Naive B cell (primary cell): ENCODE measurements around the gene TGFBR3. TPM values are rescaled to one million over a fixed set of nuclear protein-coding genes. Genes with fewer than 3 reads are reported as not detected.
A peak's percentile ranks its signal among the peaks of the same experiment; 100 is the strongest.

Source experiments
- ATAC-seq, 2 donors: fragments of 150-1000 bp; cut with Tn5 transposase; 2 replicates each; pipeline ENCODE4 v1.10.0; 2021; ENCODE audit warnings: low read depth in 2 of 2, mild to moderate bottlenecking in 2 of 2, moderate library complexity in 2 of 2
- DNase-seq: peaks from one replicate; pipeline ENCODE4 v3.0.0; 2022
- H3K27ac Mint-ChIP-seq, 6 donors: one replicate each; pipeline ENCODE4 v1.8.0; 2020 to 2022; ENCODE audit warnings: mild to moderate bottlenecking in 6 of 6, mixed read lengths in 6 of 6, moderate library complexity in 5 of 6, inconsistent platforms in 2 of 6
- H3K27me3 Mint-ChIP-seq, 3 donors: one replicate each; pipeline ENCODE4 v1.8.0; 2021 to 2022; ENCODE audit warnings: mixed read lengths in 3 of 3, mild to moderate bottlenecking in 1 of 3
- H3K36me3 Mint-ChIP-seq, 2 donors: one replicate each; pipeline ENCODE4 v1.8.0; 2020 to 2022; ENCODE audit warnings: mixed read lengths in 2 of 2, inconsistent platforms in 1 of 2, mild to moderate bottlenecking in 1 of 2
- H3K4me1 Mint-ChIP-seq, 3 donors: one replicate each; pipeline ENCODE4 v1.8.0; 2020 to 2022; ENCODE audit warnings: mixed read lengths in 3 of 3, inconsistent platforms in 1 of 3, mild to moderate bottlenecking in 1 of 3, moderate library complexity in 1 of 3
- H3K4me3 Mint-ChIP-seq, 8 donors: one replicate each; pipeline ENCODE4 v1.8.0; 2020 to 2022; ENCODE audit warnings: mild to moderate bottlenecking in 8 of 8, mixed read lengths in 8 of 8, moderate library complexity in 8 of 8, inconsistent platforms in 2 of 8
- H3K9me3 Mint-ChIP-seq, 7 donors: one replicate each; pipeline ENCODE4 v1.8.0; 2020 to 2022; ENCODE audit warnings: mixed read lengths in 7 of 7, mild to moderate bottlenecking in 5 of 7, inconsistent platforms in 2 of 7, moderate library complexity in 1 of 7
- polyA plus RNA-seq, 6 donors: library from polyadenylated mRNA; unstranded; fragments of 300-500 nt; fragmentation: Illumina TruSeq; gene quantifications; one replicate each; pipeline ENCODE4 v1.2.3, GENCODE V29; 2021; ENCODE audit warnings: low read depth in 6 of 6

Gene TGFBR3
- polyA plus RNA-seq, 6 donors from 2014 or later = 0.04 to 0.43 (median 0.31) TPM

GRCh38 chr1:91876781-91877573 lies 9.0 kb downstream of the TGFBR3 start:
- Mint-ChIP-seq H3K9me3 (peaks cover 0 to 3% (median 0%) of the 10 kb centered on the region in 7 donors), H3K27me3 (peaks cover 24 to 37% (median 35%) of the 10 kb centered on the region in 3 donors), H3K27ac (no peak overlapping the region), H3K36me3 (no peaks in the 10 kb centered on the region), H3K4me1 (no peaks in the 10 kb centered on the region), H3K4me3 (no peak overlapping the region)
- DNase-seq (no peak), ATAC-seq (no peak)

- Mint-ChIP-seq H3K27me3 (peaks cover 24 to 32% (median 30%) of the 10 kb centered on the region in 3 donors), H3K4me1 (no peaks in the 10 kb centered on the region), H3K4me3 (no peak overlapping the region), H3K27ac (no peak overlapping the region), H3K9me3 (peaks cover 0 to 3% (median 0%) of the 10 kb centered on the region in 7 donors), H3K36me3 (no peaks in the 10 kb centered on the region)
- ATAC-seq (no peak), DNase-seq (no peak)
Observed at GRCh38 chr1:91876040-91876470, 9.9 kb downstream of the TGFBR3 start.

- peaks cover 23 to 38% (median 32%) of the 10 kb centered on the region in 3 donors for H3K27me3 Mint-ChIP-seq
- peaks cover 0 to 3% (median 0%) of the 10 kb centered on the region in 7 donors for H3K9me3 Mint-ChIP-seq
- H3K27ac Mint-ChIP-seq = peak overlapping the region in 1 of 6 donors; percentile 28
- H3K4me3 Mint-ChIP-seq = no peak overlapping the region
- DNase-seq (no peak), ATAC-seq (no peak)
- H3K36me3 Mint-ChIP-seq = no peaks in the 10 kb centered on the region
- no peaks in the 10 kb centered on the region for H3K4me1 Mint-ChIP-seq
Observed at GRCh38 chr1:91874167-91874566, 11.8 kb downstream of the TGFBR3 start.

- ATAC-seq = no peak
- Mint-ChIP-seq H3K4me1 (no peaks in the 10 kb centered on the region), H3K27me3 (peaks cover 23 to 38% (median 32%) of the 10 kb centered on the region in 3 donors), H3K27ac (no peak overlapping the region), H3K9me3 (peaks cover 0 to 3% (median 0%) of the 10 kb centered on the region in 7 donors), H3K4me3 (no peak overlapping the region), H3K36me3 (no peaks in the 10 kb centered on the region)
- DNase-seq = no peak
Observed at GRCh38 chr1:91872559-91873081, 13.3 kb downstream of the TGFBR3 start.

- ATAC-seq = no peak
- DNase-seq = no peak
- H3K9me3 Mint-ChIP-seq = peaks cover 0 to 3% (median 0%) of the 10 kb centered on the region in 7 donors
- peaks cover 23 to 32% (median 28%) of the 10 kb centered on the region in 3 donors for H3K27me3 Mint-ChIP-seq
- H3K4me1 Mint-ChIP-seq = no peaks in the 10 kb centered on the region
- H3K4me3 Mint-ChIP-seq = no peak overlapping the region
- no peak overlapping the region for H3K27ac Mint-ChIP-seq
- no peaks in the 10 kb centered on the region for H3K36me3 Mint-ChIP-seq
Observed at GRCh38 chr1:91872000-91872399, 14.0 kb downstream of the TGFBR3 start.

- H3K4me1 Mint-ChIP-seq = no peaks in the 10 kb centered on the region
Observed at GRCh38 chr1:91870322-91870721, 15.6 kb downstream of the TGFBR3 start.

GRCh38 chr1:91866425-91866824 lies 19.5 kb downstream of the TGFBR3 start:
- Mint-ChIP-seq H3K4me1 (no peaks in the 10 kb centered on the region), H3K4me3 (no peak overlapping the region)

More at GRCh38 chr1:91870322-91870721, 15.6 kb downstream of the TGFBR3 start:
- Mint-ChIP-seq H3K27me3 (peaks cover 15 to 27% (median 25%) of the 10 kb centered on the region in 3 donors), H3K9me3 (peaks cover 0 to 3% (median 0%) of the 10 kb centered on the region in 7 donors), H3K27ac (no peak overlapping the region), H3K36me3 (no peaks in the 10 kb centered on the region), H3K4me3 (no peak overlapping the region)
- ATAC-seq (no peak), DNase-seq (no peak)

GRCh38 chr1:91864017-91864700 lies 21.8 kb downstream of the TGFBR3 start:
- no peak for ATAC-seq
- H3K4me3 Mint-ChIP-seq = no peak overlapping the region
- H3K27me3 Mint-ChIP-seq = peaks cover 0 to 16% (median 0%) of the 10 kb centered on the region in 3 donors

More at GRCh38 chr1:91866425-91866824, 19.5 kb downstream of the TGFBR3 start:
- peaks cover 6 to 12% (median 8%) of the 10 kb centered on the region in 3 donors for H3K27me3 Mint-ChIP-seq
- no peak overlapping the region for H3K27ac Mint-ChIP-seq
- H3K9me3 Mint-ChIP-seq = no peaks in the 10 kb centered on the region
- no peaks in the 10 kb centered on the region for H3K36me3 Mint-ChIP-seq
- ATAC-seq (no peak), DNase-seq (no peak)

GRCh38 chr1:91863498-91863897 lies 22.5 kb downstream of the TGFBR3 start:
- no peak overlapping the region for H3K27ac Mint-ChIP-seq
- no peaks in the 10 kb centered on the region for H3K36me3 Mint-ChIP-seq
- peaks cover 0 to 16% (median 0%) of the 10 kb centered on the region in 3 donors for H3K27me3 Mint-ChIP-seq
- DNase-seq = no peak
- H3K4me1 Mint-ChIP-seq = no peaks in the 10 kb centered on the region
- no peaks in the 10 kb centered on the region for H3K9me3 Mint-ChIP-seq
- ATAC-seq = no peak
- H3K4me3 Mint-ChIP-seq = no peak overlapping the region

More at GRCh38 chr1:91864017-91864700, 21.8 kb downstream of the TGFBR3 start:
- no peak overlapping the region for H3K27ac Mint-ChIP-seq
- no peaks in the 10 kb centered on the region for H3K4me1 Mint-ChIP-seq
- no peak for DNase-seq
- no peaks in the 10 kb centered on the region for H3K36me3 Mint-ChIP-seq
- no peaks in the 10 kb centered on the region for H3K9me3 Mint-ChIP-seq

GRCh38 chr1:91862120-91862519 lies 23.8 kb downstream of the TGFBR3 start:
- peaks cover 0 to 15% (median 0%) of the 10 kb centered on the region in 3 donors for H3K27me3 Mint-ChIP-seq
- H3K27ac Mint-ChIP-seq = peak overlapping the region in 1 of 6 donors; percentile 7
- no peak overlapping the region for H3K4me3 Mint-ChIP-seq

GRCh38 chr1:91857557-91858239 lies 28.3 kb downstream of the TGFBR3 start:
- Mint-ChIP-seq H3K9me3 (peaks cover 0 to 5% (median 2%) of the 10 kb centered on the region in 7 donors), H3K27ac (no peak overlapping the region), H3K4me1 (no peaks in the 10 kb centered on the region), H3K4me3 (no peak overlapping the region), H3K27me3 (peaks cover 0 to 4% (median 0%) of the 10 kb centered on the region in 3 donors), H3K36me3 (no peaks in the 10 kb centered on the region)
- ATAC-seq (no peak), DNase-seq (no peak)

More at GRCh38 chr1:91862120-91862519, 23.8 kb downstream of the TGFBR3 start:
- ATAC-seq = no peak
- no peaks in the 10 kb centered on the region for H3K36me3 Mint-ChIP-seq
- no peaks in the 10 kb centered on the region for H3K9me3 Mint-ChIP-seq
- no peaks in the 10 kb centered on the region for H3K4me1 Mint-ChIP-seq
- DNase-seq = no peak

GRCh38 chr1:91856996-91857395 lies 29.0 kb downstream of the TGFBR3 start:
- Mint-ChIP-seq H3K4me1 (no peaks in the 10 kb centered on the region), H3K27me3 (peaks cover 0 to 4% (median 0%) of the 10 kb centered on the region in 3 donors), H3K4me3 (peak overlapping the region in 1 of 8 donors; percentile 35), H3K9me3 (peaks cover 0 to 5% (median 2%) of the 10 kb centered on the region in 7 donors), H3K36me3 (no peaks in the 10 kb centered on the region), H3K27ac (peak overlapping the region in 1 of 6 donors; percentile 58)
- ATAC-seq = no peak
- no peak for DNase-seq
